AG10803 (cell line): Measurements from ENCODE around the gene KIAA1958.

Source experiments
- DNase-seq: peaks from one replicate; pipeline ENCODE4 v3.0.0; 2010; ENCODE audit warnings: low read depth
- H3K4me3 ChIP-seq: 2 replicates; pipeline ENCODE4 v1.5.1; 2011; ENCODE audit warnings: mild to moderate bottlenecking, low read length, control low read depth
- TF ChIP-seq, protein P1 (sequence below): conservative IDR thresholded peaks from 2 replicates; pipeline ENCODE4 v1.5.1; 2011; ENCODE audit warnings: mild to moderate bottlenecking, low read length, control low read depth, inconsistent platforms

The KIAA1958 gene

DNA sequence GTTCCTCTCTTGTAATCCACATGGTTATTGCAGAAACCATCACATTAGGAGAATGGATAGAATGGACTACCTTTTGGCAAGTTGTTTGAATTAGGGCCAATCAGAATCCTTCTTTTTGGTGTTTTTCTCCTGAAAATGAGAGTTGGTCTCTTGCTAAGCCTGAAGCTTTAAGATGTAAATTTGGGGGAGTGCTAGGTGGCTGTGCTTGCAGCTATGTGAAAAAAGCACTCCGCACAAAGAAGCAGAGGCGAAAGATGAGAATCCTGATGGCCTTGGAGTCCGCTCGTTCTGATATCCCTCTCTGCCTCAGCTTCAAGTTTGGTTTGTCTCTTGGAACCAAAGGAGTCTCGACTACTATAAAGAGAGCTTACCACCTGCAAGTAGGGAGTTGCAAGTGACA is 167.7 kb downstream of the KIAA1958 start:
- no peak for DNase-seq
- TF ChIP-seq, protein P1, sequence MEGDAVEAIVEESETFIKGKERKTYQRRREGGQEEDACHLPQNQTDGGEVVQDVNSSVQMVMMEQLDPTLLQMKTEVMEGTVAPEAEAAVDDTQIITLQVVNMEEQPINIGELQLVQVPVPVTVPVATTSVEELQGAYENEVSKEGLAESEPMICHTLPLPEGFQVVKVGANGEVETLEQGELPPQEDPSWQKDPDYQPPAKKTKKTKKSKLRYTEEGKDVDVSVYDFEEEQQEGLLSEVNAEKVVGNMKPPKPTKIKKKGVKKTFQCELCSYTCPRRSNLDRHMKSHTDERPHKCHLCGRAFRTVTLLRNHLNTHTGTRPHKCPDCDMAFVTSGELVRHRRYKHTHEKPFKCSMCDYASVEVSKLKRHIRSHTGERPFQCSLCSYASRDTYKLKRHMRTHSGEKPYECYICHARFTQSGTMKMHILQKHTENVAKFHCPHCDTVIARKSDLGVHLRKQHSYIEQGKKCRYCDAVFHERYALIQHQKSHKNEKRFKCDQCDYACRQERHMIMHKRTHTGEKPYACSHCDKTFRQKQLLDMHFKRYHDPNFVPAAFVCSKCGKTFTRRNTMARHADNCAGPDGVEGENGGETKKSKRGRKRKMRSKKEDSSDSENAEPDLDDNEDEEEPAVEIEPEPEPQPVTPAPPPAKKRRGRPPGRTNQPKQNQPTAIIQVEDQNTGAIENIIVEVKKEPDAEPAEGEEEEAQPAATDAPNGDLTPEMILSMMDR: no peak
- H3K4me3 ChIP-seq: no peak overlapping the region

DNA sequence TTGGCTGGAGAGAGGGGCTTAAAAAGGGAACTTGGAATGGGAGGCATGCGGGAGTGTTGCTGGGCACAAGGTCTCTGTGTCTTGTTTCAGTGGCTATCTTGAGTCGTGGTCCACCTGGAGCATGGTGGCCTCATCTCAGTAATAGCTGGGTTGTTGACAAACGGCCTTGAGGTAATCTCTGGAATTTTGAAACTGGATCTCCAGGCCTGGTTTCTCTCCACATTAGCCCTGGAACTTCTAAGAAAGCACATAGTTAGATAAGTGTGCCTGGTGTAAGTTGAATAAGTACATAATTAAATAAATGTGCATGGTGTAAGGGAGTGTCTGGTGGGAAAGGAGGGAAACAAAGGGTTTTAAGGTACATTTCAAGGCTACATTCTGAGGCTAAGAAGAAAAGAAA is 169.0 kb downstream of the KIAA1958 start:
- H3K4me3 ChIP-seq: no peak overlapping the region
- TF ChIP-seq, protein P1: no peak

DNA sequence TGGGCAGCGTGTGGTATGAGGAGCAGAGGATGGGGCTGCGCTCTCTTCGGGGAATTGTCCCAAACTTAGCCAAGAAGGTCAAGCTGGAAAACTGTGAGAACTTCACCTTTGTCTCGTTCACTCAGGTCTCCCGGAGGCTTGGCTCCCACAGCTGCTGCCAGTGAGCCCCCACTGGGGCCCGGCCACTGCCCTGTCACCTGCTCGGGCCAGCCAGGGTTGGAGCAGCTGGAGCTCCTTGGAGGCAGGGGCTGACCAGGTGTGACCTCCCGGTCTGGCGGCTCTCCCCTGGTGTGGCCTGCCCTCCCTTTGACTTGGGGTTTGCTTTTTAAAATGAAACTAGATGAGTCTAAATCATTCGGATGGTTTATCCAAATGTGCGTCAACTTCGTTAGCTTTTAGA is 173.3 kb downstream of the KIAA1958 start:
- H3K4me3 ChIP-seq: no peak overlapping the region
- TF ChIP-seq, protein P1: no peak
- DNase-seq: no peak

More for the DNA sequence above, 169.0 kb downstream of the KIAA1958 start:
- DNase-seq: no peak

DNA sequence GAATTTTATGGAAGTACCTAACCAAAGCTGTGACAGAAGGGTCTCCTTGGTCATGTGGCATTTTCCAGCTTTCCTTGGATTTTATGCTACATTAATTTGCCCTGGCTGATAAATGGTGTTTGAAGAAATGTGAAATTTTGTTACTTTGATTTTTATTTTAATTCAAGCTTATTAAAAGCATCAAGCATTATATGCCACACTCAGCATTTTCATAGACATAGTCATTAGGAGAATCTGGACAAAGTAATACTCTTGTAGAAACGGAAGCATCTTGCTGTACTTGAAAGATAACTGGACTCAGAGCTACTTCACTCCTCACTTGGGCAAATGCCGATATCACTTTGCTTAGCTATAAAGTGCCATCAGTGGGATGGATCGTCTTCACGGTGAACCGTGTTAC is 177.1 kb downstream of the KIAA1958 start:
- TF ChIP-seq, protein P1: no peak
- no peak overlapping the region for H3K4me3 ChIP-seq
- DNase-seq: no peak

DNA sequence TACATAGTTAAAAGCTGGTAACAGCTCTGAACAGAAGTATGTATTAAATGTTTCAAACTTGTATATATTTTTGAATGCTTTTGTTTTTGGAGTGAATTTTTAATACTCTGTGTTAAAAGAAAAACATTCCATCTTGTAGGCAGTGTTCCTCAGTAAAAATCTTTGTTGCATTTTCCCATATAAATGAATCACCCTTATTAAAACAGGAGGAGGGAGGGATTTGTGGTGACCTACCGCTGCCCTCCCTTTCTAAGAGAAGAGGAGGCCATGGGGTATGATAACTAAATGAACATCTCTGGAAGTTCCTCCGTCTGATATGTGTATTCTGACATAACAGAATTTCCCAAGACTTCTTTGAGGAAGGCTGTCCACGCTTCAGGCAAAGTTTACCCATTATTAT is 177.9 kb downstream of the KIAA1958 start:
- no peak for DNase-seq
- no peak overlapping the region for H3K4me3 ChIP-seq
- TF ChIP-seq, protein P1: no peak

DNA sequence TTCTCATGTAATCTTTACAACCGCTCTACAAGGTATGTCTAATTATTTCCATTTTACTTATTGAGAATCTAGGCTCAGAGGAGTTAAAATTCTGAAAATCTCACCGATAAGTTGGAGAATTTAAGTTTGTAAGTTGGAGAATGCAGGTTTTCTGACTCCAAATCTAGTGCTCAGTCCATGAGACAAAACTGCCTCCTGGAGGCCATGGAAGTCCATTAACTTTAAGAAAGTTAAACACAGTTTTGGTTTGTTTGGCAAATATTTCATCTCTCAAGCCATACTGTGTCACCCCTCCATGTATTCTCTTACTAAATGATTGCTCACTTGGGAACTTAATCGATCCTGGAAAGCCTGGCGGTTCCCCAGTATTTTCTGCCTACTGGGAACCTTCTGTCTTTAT is 178.7 kb downstream of the KIAA1958 start:
- H3K4me3 ChIP-seq: no peak overlapping the region
- peak; percentile 50 for DNase-seq
- TF ChIP-seq, protein P1: peak; percentile 68

DNA sequence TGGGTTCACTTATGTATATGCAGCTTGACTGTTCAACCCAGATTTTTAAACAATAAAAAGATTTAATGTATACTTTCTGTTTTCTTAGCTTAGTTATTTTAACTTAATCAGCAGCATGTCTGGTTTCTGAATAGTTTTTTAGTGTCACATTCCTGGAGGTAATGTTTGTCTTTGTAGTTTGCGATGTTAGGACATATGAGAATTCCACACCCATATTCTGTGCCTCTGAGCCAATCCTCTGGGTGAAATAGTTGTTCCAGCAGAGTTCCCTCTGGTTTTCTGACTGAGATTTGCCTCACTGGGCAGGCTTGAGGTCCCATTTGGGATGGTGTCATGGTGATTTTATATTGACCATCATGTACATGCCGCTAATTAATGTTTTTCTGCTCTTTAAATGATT is 182.7 kb downstream of the KIAA1958 start:
- TF ChIP-seq, protein P1: no peak
- no peak overlapping the region for H3K4me3 ChIP-seq
- no peak for DNase-seq
